ENCODE results near the gene B4GALT2. TPM values are rescaled to one million over a fixed set of nuclear protein-coding genes. Genes with fewer than 3 reads are reported as not detected.

Gene B4GALT2
- total and polyA plus RNA-seq, 2 donors (not counting 1 experiment from before 2014, with no cell fraction given): 4.6 to 6.5 TPM

DNA sequence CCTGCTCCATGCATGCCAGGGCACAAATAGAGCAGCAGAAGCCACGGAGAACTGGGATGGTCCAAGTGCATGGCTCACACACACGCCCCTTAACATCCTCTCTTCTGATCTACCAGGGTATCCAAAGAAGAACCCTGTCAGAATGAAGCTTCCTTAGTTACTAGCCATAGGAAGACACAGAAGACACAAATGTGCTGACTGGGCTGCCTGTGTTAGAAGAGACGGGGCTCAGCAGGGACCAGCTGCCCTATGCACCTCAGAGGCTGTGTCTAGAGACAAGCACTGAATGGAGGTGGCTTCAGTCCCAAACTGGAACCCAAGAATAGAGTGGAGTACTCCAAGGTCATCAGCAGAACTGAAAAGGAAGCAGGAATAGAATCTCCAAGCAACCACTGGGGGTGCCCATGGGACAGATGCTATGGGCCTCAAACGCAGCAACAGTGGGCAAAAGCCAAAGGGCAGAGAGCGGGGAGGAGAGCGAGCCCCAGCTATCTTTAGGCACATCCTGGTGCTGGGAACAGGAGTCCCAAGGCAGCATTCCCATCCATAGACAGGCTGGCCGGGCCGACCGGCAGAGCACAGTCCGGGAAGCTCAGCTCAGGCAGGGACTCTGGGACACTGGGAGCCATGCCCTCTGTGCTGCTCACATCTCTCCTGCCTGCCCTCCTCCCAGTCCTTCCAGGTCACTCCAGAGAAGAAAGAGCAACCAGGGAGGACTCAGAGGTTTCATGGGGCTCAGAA, 42.7 kb downstream of the B4GALT2 start:
- Histone ChIP-seq H3K4me2 (replicated peaks; ENCODE audit: low read depth, low read length, poor library complexity, severe bottlenecking) (no peak overlapping the region), H3K4me3 (ENCODE audit: control extremely low read depth in 1 of 5, extremely low read depth in 1 of 5, insufficient read depth in 1 of 5, low read depth in 2 of 5, low read length in 4 of 5) (no peak overlapping the region), H3K9me3 (ENCODE audit: control extremely low read depth in 1 of 3, control insufficient read depth in 2 of 3, insufficient read depth in 1 of 3, low read length in 2 of 3) (no peaks in the 10 kb centered on the region), H3K9ac (ENCODE audit: low read length) (no peak overlapping the region), H3K36me3 (replicated peaks in 1 of 2; ENCODE audit: control extremely low read depth in 1 of 2, control insufficient read depth in 1 of 2, extremely low read depth in 1 of 2, insufficient read depth in 2 of 2, low read length in 1 of 2) (no peaks in the 10 kb centered on the region), H4K20me1 (ENCODE audit: control insufficient read depth, insufficient read depth, low read length, poor library complexity, severe bottlenecking) (no peaks in the 10 kb centered on the region), H3K27ac (ENCODE audit: low read length in 2 of 2) (no peak overlapping the region), H2AFZ (ENCODE audit: insufficient read depth, low read depth, low read length, poor library complexity, severe bottlenecking) (no peak overlapping the region), H3K27me3 (replicated peaks in 1 of 4; ENCODE audit: control extremely low read depth in 1 of 4, control insufficient read depth in 3 of 4, insufficient read depth in 4 of 4, low read length in 3 of 4) (no peaks in the 10 kb centered on the region), H3K79me2 (ENCODE audit: control insufficient read depth, insufficient read depth, low read length) (no peaks in the 10 kb centered on the region), H3K4me1 (ENCODE audit: control insufficient read depth in 2 of 2, insufficient read depth in 2 of 2, low read length in 2 of 2) (peaks cover 4 to 20% of the 10 kb centered on the region in 2 donors)
- no peaks in the 10 kb centered on the region for H3K9me3 Mint-ChIP-seq (ENCODE audit: insufficient read depth)
- CTCF ChIA-PET: interaction anchor here (1.5 to 17.1 kb wide), 2 partner anchors 15 to 16 kb away, joined by 4 to 227 read pairs; no protein-coding TSS in a partner anchor
- DNase-seq: no peak
- TF ChIP-seq EZH2 (IDR thresholded peaks at IDR 0.05; ENCODE audit: borderline replicate concordance, insufficient read depth, low read depth, low read length, poor library complexity, severe bottlenecking): no peak
- TF ChIP-seq, protein P1, sequence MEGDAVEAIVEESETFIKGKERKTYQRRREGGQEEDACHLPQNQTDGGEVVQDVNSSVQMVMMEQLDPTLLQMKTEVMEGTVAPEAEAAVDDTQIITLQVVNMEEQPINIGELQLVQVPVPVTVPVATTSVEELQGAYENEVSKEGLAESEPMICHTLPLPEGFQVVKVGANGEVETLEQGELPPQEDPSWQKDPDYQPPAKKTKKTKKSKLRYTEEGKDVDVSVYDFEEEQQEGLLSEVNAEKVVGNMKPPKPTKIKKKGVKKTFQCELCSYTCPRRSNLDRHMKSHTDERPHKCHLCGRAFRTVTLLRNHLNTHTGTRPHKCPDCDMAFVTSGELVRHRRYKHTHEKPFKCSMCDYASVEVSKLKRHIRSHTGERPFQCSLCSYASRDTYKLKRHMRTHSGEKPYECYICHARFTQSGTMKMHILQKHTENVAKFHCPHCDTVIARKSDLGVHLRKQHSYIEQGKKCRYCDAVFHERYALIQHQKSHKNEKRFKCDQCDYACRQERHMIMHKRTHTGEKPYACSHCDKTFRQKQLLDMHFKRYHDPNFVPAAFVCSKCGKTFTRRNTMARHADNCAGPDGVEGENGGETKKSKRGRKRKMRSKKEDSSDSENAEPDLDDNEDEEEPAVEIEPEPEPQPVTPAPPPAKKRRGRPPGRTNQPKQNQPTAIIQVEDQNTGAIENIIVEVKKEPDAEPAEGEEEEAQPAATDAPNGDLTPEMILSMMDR (IDR thresholded peaks at IDR 0.05): no peak
- H3K4me3 Mint-ChIP-seq: no peak overlapping the region
- peaks cover 15% of the 10 kb centered on the region for H3K4me1 Mint-ChIP-seq
- POLR2A ChIA-PET: interaction anchor here (0.6 kb wide), 1 partner anchor 191 kb away, joined by 3 read pairs; no protein-coding TSS in a partner anchor
- no peak overlapping the region for H3K27ac Mint-ChIP-seq
- 92% methylated on average over 10 of the region's 10 CpGs for WGBS (ENCODE audit: insufficient coverage)
- no peak for ATAC-seq (ENCODE audit: low read depth)
- no peaks in the 10 kb centered on the region for H3K27me3 Mint-ChIP-seq
- intact Hi-C loops (cut with micrococcal nuclease): no loop called here
